ENCODE results near the gene PIP5K1B.

The PIP5K1B gene

GRCh38 chr9:68778635-68779034, 73.6 kb downstream of the PIP5K1B start:
- DNase-seq = no peak

- DNase-seq = peak; percentile 95
Measured at GRCh38 chr9:68779558-68780379, 74.7 kb downstream of the PIP5K1B start.

- DNase-seq = no peak
Measured at GRCh38 chr9:68780380-68780712, 75.3 kb downstream of the PIP5K1B start.

GRCh38 chr9:68780720-68781119, 75.7 kb downstream of the PIP5K1B start:
- peak; percentile 32 for DNase-seq

- no peak for DNase-seq
Measured at GRCh38 chr9:68781928-68782327, 76.9 kb downstream of the PIP5K1B start.

GRCh38 chr9:68782546-68782945, 77.5 kb downstream of the PIP5K1B start:
- no peak for DNase-seq

- DNase-seq = no peak
Measured at GRCh38 chr9:68785965-68786364, 80.9 kb downstream of the PIP5K1B start.

- DNase-seq = no peak
Measured at GRCh38 chr9:68791169-68791568, 86.1 kb downstream of the PIP5K1B start.

- no peak for DNase-seq
Measured at GRCh38 chr9:68793605-68794343, 88.7 kb downstream of the PIP5K1B start.

GRCh38 chr9:68794898-68795297, 89.9 kb downstream of the PIP5K1B start:
- no peak for DNase-seq

GRCh38 chr9:68795411-68795810, 90.4 kb downstream of the PIP5K1B start:
- DNase-seq = no peak

GRCh38 chr9:68797116-68797515, 92.1 kb downstream of the PIP5K1B start:
- no peak for DNase-seq

GRCh38 chr9:68798423-68798822, 93.4 kb downstream of the PIP5K1B start:
- no peak for DNase-seq

GRCh38 chr9:68800836-68801235, 95.8 kb downstream of the PIP5K1B start:
- no peak for DNase-seq

- peak; percentile 57 for DNase-seq
Measured at GRCh38 chr9:68802525-68803015, 97.5 kb downstream of the PIP5K1B start.

GRCh38 chr9:68804911-68805889, 100.2 kb downstream of the PIP5K1B start:
- DNase-seq = no peak

- DNase-seq = no peak
Measured at GRCh38 chr9:68805890-68806517, 101.0 kb downstream of the PIP5K1B start.

- DNase-seq = no peak
Measured at GRCh38 chr9:68808338-68808890, 103.4 kb downstream of the PIP5K1B start.

GRCh38 chr9:68817079-68817875, 112.2 kb downstream of the PIP5K1B start:
- no peak for DNase-seq

- no peak for DNase-seq
Measured at GRCh38 chr9:68819065-68819464, 114.0 kb downstream of the PIP5K1B start.

GRCh38 chr9:68821911-68822310, 116.9 kb downstream of the PIP5K1B start:
- no peak for DNase-seq
